ENCODE results near the gene LHX3. TPM values are rescaled to one million over a fixed set of nuclear protein-coding genes. Genes with fewer than 3 reads are reported as not detected.

The LHX3 gene
- total RNA-seq, 1 experiment from 2014 or later: 0.11 TPM

DNA sequence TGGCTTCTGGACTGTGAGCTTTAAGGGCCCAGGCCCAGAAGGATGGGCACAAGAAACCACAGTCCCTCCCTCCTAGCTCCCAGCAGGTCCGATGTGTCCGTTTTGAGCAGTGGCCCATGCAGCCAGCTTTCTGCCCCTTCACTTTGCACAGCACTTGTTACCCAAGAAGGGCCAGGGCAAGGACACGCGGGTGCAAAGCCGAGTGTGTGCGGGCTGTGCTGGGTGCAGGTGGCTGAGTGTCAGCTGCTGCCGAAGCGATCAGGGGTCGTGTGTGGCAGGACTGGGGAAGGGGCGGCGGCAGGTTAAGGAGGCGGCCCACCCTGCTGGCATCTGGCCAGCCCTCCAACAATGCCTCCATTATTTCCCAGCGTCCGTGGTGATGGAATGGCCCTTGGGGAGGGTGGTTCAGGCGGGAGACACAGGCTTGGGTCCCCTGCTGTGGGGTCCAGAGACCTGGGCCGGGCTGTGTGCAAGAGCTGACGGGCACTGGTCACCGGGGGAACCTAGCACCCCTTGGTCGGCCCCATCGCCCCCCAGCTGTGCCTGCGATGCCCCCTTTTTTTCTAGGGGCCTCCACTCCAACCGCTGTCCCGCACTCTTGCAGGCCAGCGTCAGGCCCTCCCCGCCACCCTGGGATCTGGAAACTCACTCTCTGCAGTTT is 653 bp downstream of the LHX3 start:
- Histone ChIP-seq H3K36me3 (ENCODE audit: insufficient read depth, low read length, poor library complexity, severe bottlenecking) (no peaks in the 10 kb centered on the region), H3K27ac (ENCODE audit: low read depth, low read length, poor library complexity, severe bottlenecking) (no peak overlapping the region), H3K4me3 (ENCODE audit: low read depth, low read length, poor library complexity, severe bottlenecking) (no peak overlapping the region), H3K9me3 (ENCODE audit: low read depth, low read length, poor library complexity, severe bottlenecking) (no peaks in the 10 kb centered on the region), H3K4me1 (ENCODE audit: insufficient read depth, low read length, poor library complexity, severe bottlenecking) (no peaks in the 10 kb centered on the region), H3K27me3 (replicated peaks; ENCODE audit: insufficient read depth, low read depth, low read length, poor library complexity) (peaks cover 54% of the 10 kb centered on the region)
- BruUV-seq (replicated peaks): no TSS peak
- no peak for TF ChIP-seq EZH2 (IDR thresholded peaks at IDR 0.05; ENCODE audit: borderline replicate concordance, low read depth, low read length, poor library complexity, severe bottlenecking)
- TF ChIP-seq, protein P1, sequence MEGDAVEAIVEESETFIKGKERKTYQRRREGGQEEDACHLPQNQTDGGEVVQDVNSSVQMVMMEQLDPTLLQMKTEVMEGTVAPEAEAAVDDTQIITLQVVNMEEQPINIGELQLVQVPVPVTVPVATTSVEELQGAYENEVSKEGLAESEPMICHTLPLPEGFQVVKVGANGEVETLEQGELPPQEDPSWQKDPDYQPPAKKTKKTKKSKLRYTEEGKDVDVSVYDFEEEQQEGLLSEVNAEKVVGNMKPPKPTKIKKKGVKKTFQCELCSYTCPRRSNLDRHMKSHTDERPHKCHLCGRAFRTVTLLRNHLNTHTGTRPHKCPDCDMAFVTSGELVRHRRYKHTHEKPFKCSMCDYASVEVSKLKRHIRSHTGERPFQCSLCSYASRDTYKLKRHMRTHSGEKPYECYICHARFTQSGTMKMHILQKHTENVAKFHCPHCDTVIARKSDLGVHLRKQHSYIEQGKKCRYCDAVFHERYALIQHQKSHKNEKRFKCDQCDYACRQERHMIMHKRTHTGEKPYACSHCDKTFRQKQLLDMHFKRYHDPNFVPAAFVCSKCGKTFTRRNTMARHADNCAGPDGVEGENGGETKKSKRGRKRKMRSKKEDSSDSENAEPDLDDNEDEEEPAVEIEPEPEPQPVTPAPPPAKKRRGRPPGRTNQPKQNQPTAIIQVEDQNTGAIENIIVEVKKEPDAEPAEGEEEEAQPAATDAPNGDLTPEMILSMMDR (conservative IDR thresholded peaks at IDR 0.05; ENCODE audit: low read depth, low read length): no peak
- intact Hi-C loops (cut with micrococcal nuclease; ENCODE audit: unreplicated experiment): no loop called here
- POLR2A ChIA-PET (ENCODE audit: low non-redundant PET): no interaction called here
- CTCF ChIA-PET: no interaction called here
- no peak for DNase-seq (ENCODE audit: low spot score)

DNA sequence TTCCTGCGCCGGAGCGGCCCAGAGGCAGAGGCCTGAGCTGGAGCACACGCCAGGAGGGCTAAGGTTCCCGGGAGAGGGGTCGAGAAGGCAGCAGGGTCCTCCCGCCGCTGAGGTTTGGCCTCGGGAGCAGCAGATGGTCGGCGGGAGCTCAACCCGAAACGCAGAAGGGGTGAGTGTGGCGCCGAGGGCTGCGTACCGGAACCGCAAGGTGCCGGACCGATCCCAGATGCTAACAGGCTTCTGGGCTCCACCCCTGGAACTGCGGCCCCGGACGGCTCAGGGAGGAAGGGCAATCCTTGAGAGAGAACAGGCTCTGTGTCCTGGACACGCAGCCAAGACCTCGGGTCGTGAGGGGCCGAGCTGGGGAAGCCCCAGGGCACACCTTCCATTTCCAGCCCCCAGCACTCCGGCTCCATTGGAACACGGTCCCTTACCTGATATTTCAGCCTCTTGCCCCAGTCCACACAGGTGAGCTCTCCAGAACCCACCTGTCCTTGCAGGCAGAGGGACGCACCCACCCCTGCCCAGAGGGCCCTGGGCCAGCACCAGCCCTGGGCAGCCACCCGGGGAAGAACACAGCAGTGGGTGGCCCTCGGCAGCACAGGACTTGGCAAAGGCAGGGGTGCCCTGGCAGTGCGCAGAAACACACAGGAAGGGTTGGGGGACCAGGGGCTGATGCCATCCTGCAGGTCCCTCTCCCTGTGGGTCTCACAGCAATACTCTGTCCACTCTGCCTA is 1.4 kb downstream of the LHX3 start:
- no peaks in the 10 kb centered on the region for H3K9me3 ChIP-seq (ENCODE audit: low read depth, low read length, poor library complexity, severe bottlenecking)
- H3K4me1 ChIP-seq (ENCODE audit: insufficient read depth, low read length, poor library complexity, severe bottlenecking): no peaks in the 10 kb centered on the region
- no peak overlapping the region for H3K4me3 ChIP-seq (ENCODE audit: low read depth, low read length, poor library complexity, severe bottlenecking)
- H3K36me3 ChIP-seq (ENCODE audit: insufficient read depth, low read length, poor library complexity, severe bottlenecking): no peaks in the 10 kb centered on the region
- no peak for DNase-seq (ENCODE audit: low spot score)
- ChIA-PET CTCF (no interaction called here), POLR2A (ENCODE audit: low non-redundant PET) (no interaction called here)
- intact Hi-C loops (cut with micrococcal nuclease; ENCODE audit: unreplicated experiment): no loop called here
- H3K27me3 ChIP-seq (replicated peaks; ENCODE audit: insufficient read depth, low read depth, low read length, poor library complexity): peaks cover 61% of the 10 kb centered on the region
- TF ChIP-seq EZH2 (IDR thresholded peaks at IDR 0.05; ENCODE audit: borderline replicate concordance, low read depth, low read length, poor library complexity, severe bottlenecking): peak; percentile 79
- TF ChIP-seq, protein P1 (conservative IDR thresholded peaks at IDR 0.05; ENCODE audit: low read depth, low read length): no peak
- H3K27ac ChIP-seq (ENCODE audit: low read depth, low read length, poor library complexity, severe bottlenecking): no peak overlapping the region
- BruUV-seq (replicated peaks): no TSS peak

DNA sequence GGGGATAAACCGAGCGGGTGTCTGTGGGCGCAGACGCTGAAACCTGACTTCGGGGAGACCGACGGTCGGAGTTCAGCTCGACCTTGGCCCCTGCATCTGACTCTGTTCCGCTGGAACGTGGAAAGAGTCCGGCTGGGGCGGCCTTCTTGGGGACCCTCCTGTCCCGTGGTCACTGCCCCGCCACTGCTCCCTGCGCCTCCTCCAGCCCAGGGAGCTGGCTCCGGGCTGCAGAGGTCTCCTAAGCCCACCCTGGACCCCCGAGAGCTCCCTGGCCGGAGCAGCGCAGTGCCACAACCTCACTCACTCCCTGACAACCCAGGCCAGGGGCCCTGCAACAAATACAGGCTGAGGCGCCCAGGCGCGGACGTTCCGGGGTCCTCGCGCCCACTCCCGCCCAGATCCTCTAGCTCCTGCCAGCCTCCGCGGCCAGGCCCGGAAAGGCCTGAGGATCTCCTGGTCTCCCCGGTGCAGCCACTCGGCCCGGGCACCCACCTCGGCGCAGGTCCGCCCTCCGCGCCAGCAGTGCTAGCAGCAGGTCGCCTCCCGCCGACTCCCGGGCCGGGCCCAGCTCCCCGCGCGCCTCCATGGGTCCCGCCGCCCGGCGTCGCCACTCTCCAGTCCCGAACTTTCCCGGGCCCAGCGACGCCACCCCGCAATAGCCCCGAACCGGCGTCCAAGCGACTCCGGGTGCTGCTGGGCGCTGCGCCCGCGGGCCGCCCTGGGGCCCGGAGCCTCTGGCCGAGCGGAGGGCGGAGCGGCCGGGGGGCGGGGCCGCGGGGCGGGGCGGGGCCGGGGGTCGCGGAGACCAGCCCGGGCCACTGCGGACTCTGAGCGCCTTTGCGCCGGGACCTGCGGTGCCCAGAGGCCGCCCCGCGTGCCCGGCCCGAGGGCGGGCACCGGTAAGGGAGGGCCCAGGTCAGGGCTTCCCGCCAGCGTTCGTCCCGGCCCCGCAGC is 2.2 kb downstream of the LHX3 start:
- H3K9me3 ChIP-seq (ENCODE audit: low read depth, low read length, poor library complexity, severe bottlenecking): no peaks in the 10 kb centered on the region
- POLR2A ChIA-PET (ENCODE audit: low non-redundant PET): no interaction called here
- H3K27me3 ChIP-seq (replicated peaks; ENCODE audit: insufficient read depth, low read depth, low read length, poor library complexity): peaks cover 70% of the 10 kb centered on the region
- no peak for DNase-seq (ENCODE audit: low spot score)
- CTCF ChIA-PET: no interaction called here
- TF ChIP-seq, protein P1 (conservative IDR thresholded peaks at IDR 0.05; ENCODE audit: low read depth, low read length): no peak
- no peak for TF ChIP-seq EZH2 (IDR thresholded peaks at IDR 0.05; ENCODE audit: borderline replicate concordance, low read depth, low read length, poor library complexity, severe bottlenecking)
- intact Hi-C loops (cut with micrococcal nuclease; ENCODE audit: unreplicated experiment): no loop called here
- H3K4me1 ChIP-seq (ENCODE audit: insufficient read depth, low read length, poor library complexity, severe bottlenecking): no peaks in the 10 kb centered on the region
- H3K4me3 ChIP-seq (ENCODE audit: low read depth, low read length, poor library complexity, severe bottlenecking): no peak overlapping the region
- BruUV-seq (replicated peaks): no TSS peak
- no peaks in the 10 kb centered on the region for H3K36me3 ChIP-seq (ENCODE audit: insufficient read depth, low read length, poor library complexity, severe bottlenecking)
- no peak overlapping the region for H3K27ac ChIP-seq (ENCODE audit: low read depth, low read length, poor library complexity, severe bottlenecking)

Measured in A673 (cell line).